ENCODE measurements around the gene ABLIM2. TPM values are rescaled to one million over a fixed set of nuclear protein-coding genes. Genes with fewer than 3 reads are reported as not detected.

Gene ABLIM2
- total and polyA plus RNA-seq, 10 of the 15 experiments (the other 5 are each of a cell fraction or from before 2014, with no cell fraction given) = 0.03 to 0.15 (median 0.05) TPM; not detected in 7

GRCh38 chr4:8147231-8147970 is 11.2 kb downstream of the ABLIM2 start:
- H3K9ac ChIP-seq (ENCODE audit: control insufficient read depth, insufficient read depth, low read length) = no peak overlapping the region
- intact Hi-C loops (cut with micrococcal nuclease; ENCODE audit: unreplicated experiment) = no loop called here
- TF ChIP-seq TBL1XR1 (IDR thresholded peaks at IDR 0.05; ENCODE audit: low read depth, low read length) (no peak), YBX1 (IDR thresholded peaks at IDR 0.05) (no peak), SMAD1 (IDR thresholded peaks at IDR 0.05; ENCODE audit: low read depth, partially characterized antibody) (no peak)
- FAIRE-seq = no peak
- BruUV-seq (replicated peaks) = no TSS peak
- CTCF ChIA-PET = no interaction called here
- H3K27ac ChIP-seq (ENCODE audit: control insufficient read depth, insufficient read depth) = no peak overlapping the region
- RAD21 ChIA-PET (ENCODE audit: unreplicated experiment) = no interaction called here
- POLR2A ChIA-PET = no interaction called here
- H3K9me3 ChIP-seq (replicated peaks; ENCODE audit: control insufficient read depth, insufficient read depth, low read length) = no peaks in the 10 kb centered on the region
- no peak for ATAC-seq
- no peak for DNase-seq (ENCODE audit: low read depth, low spot score)
- in situ Hi-C loops (cut with MboI) = no loop called here
- H3K27me3 ChIP-seq (replicated peaks in 1 of 2; ENCODE audit: control insufficient read depth in 2 of 2, insufficient read depth in 2 of 2, low read length in 1 of 2) = peaks cover 2% of the 10 kb centered on the region in 2 experiments; a peak in 2 of 4 replicates
- no peaks in the 10 kb centered on the region for H3K4me1 ChIP-seq (ENCODE audit: control insufficient read depth, insufficient read depth, low read length)
- SMC1A ChIA-PET (ENCODE audit: uncharacterized antibody, unreplicated experiment) = no interaction called here
- no peak overlapping the region for H3K4me2 ChIP-seq (ENCODE audit: control insufficient read depth, insufficient read depth)
- no peak overlapping the region for H3K4me3 ChIP-seq
- H3K79me2 ChIP-seq (ENCODE audit: control insufficient read depth, insufficient read depth, low read length) = no peaks in the 10 kb centered on the region
- H3K36me3 ChIP-seq (ENCODE audit: control insufficient read depth in 2 of 2, insufficient read depth in 2 of 2, low read length in 1 of 2) = no peaks in the 10 kb centered on the region
- no peaks in the 10 kb centered on the region for H4K20me1 ChIP-seq (ENCODE audit: control insufficient read depth, insufficient read depth)
- WGBS (ENCODE audit: insufficient coverage, insufficient replicate concordance, low lambda C conversion rate, missing lambda C conversion rate) = 25% methylated on average over 19 of the region's 19 CpGs
- no peak overlapping the region for H2AFZ ChIP-seq (ENCODE audit: control insufficient read depth, low read depth, low read length)

GRCh38 chr4:8146157-8146556 is 12.5 kb downstream of the ABLIM2 start:
- ChIA-PET POLR2A (no interaction called here), CTCF (no interaction called here), SMC1A (ENCODE audit: uncharacterized antibody, unreplicated experiment) (no interaction called here), RAD21 (ENCODE audit: unreplicated experiment) (no interaction called here)
- Histone ChIP-seq H2AFZ (ENCODE audit: control insufficient read depth, low read depth, low read length) (no peak overlapping the region), H3K79me2 (ENCODE audit: control insufficient read depth, insufficient read depth, low read length) (no peaks in the 10 kb centered on the region), H3K27ac (ENCODE audit: control insufficient read depth, insufficient read depth) (no peak overlapping the region), H3K4me1 (ENCODE audit: control insufficient read depth, insufficient read depth, low read length) (no peaks in the 10 kb centered on the region), H3K36me3 (ENCODE audit: control insufficient read depth in 2 of 2, insufficient read depth in 2 of 2, low read length in 1 of 2) (no peaks in the 10 kb centered on the region), H3K4me3 (no peak overlapping the region), H3K4me2 (ENCODE audit: control insufficient read depth, insufficient read depth) (no peak overlapping the region), H3K9ac (ENCODE audit: control insufficient read depth, insufficient read depth, low read length) (no peak overlapping the region), H3K9me3 (replicated peaks; ENCODE audit: control insufficient read depth, insufficient read depth, low read length) (no peaks in the 10 kb centered on the region), H4K20me1 (ENCODE audit: control insufficient read depth, insufficient read depth) (no peaks in the 10 kb centered on the region), H3K27me3 (replicated peaks in 1 of 2; ENCODE audit: control insufficient read depth in 2 of 2, insufficient read depth in 2 of 2, low read length in 1 of 2) (peaks cover 2% of the 10 kb centered on the region in 2 experiments; a peak in 2 of 4 replicates)
- ATAC-seq (no peak), FAIRE-seq (no peak), DNase-seq (ENCODE audit: low read depth, low spot score) (no peak)
- in situ Hi-C loops (cut with MboI) = no loop called here
- no TSS peak for BruUV-seq (replicated peaks)
- intact Hi-C loops (cut with micrococcal nuclease; ENCODE audit: unreplicated experiment) = no loop called here
- 58% methylated on average over 9 of the region's 9 CpGs for WGBS (ENCODE audit: insufficient coverage, insufficient replicate concordance, low lambda C conversion rate, missing lambda C conversion rate)
- no peak for TF ChIP-seq ZNF24 (IDR thresholded peaks at IDR 0.05)
- TF ChIP-seq GABPA (IDR thresholded peaks at IDR 0.05; ENCODE audit: low read depth) = no peak
- no peak for TF ChIP-seq IKZF2 (IDR thresholded peaks at IDR 0.05)
- TF ChIP-seq FOXM1 (IDR thresholded peaks at IDR 0.05; ENCODE audit: low read depth, low read length) = no peak
- TF ChIP-seq HDAC6 (IDR thresholded peaks at IDR 0.05; ENCODE audit: unreplicated experiment) = no peak
- no peak for TF ChIP-seq BACH1 (IDR thresholded peaks at IDR 0.05; ENCODE audit: borderline replicate concordance)
- TF ChIP-seq WRNIP1 (IDR thresholded peaks at IDR 0.05; ENCODE audit: borderline replicate concordance, low read depth, low read length) = no peak
- no peak for TF ChIP-seq MAX (IDR thresholded peaks at IDR 0.05; ENCODE audit: low read depth, low read length)
- TF ChIP-seq ZNF687 (IDR thresholded peaks at IDR 0.05) = no peak
- no peak for TF ChIP-seq RB1 (IDR thresholded peaks at IDR 0.05; ENCODE audit: borderline replicate concordance)
- TF ChIP-seq MYB (IDR thresholded peaks at IDR 0.05; ENCODE audit: borderline replicate concordance, low read depth, low read length) = no peak
- TF ChIP-seq SREBF1 (IDR thresholded peaks at IDR 0.05; ENCODE audit: low read length) = no peak
- TF ChIP-seq KLF5 (IDR thresholded peaks at IDR 0.05; ENCODE audit: partially characterized antibody) = no peak
